ENCODE measurements around the gene SLC9A9.
"Not testable (repeated sequence)": the region's sequence is repeated elsewhere in the genome, so short reads cannot be mapped to it uniquely, and the experiment has no call there.

Gene SLC9A9

DNA sequence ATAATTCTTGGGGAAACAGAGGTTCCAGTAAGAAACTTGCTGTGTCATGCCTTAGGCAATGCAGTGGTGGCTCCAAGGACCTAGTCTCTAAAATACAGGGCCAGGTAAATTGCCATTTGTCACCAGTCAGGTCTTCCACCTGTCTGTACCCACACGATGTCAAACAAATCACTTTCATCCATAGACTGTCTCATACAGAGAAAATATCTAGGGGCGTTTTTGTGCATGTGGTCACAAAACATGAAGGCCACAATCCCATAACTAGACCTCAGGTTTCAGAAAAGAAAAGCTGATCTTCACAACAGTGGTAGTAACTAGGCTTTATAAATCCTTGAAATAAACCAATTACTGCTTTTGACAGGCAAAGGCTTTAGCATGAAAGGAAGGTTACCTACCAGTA lies 92.3 kb downstream of the SLC9A9 start:
- DNase-seq (ENCODE audit: low spot score), result no peak

- no peak for DNase-seq (ENCODE audit: low spot score)
Observed at GRCh38 chr3:143754090-143754489, 94.2 kb downstream of the SLC9A9 start.

DNA sequence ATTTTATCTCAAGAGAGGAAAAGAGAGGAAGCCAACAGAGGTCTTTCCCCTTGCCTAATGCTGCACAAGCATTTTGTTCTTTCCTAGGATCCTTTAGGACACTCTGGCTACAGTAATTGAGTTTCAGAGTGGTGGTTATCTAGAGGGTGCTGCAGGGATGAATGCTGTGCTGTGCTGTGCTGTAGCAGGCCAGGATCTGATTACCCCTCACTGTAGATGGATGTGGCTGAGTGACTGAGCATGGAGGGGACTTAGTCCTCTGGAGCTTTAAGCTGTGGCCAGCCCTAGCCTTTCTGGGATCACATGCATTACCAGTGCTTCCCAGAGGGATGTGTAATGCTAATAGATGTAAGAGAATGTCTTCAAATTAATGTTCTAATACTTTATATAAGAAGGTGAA lies 94.8 kb downstream of the SLC9A9 start:
- DNase-seq (ENCODE audit: low spot score), result no peak

DNA sequence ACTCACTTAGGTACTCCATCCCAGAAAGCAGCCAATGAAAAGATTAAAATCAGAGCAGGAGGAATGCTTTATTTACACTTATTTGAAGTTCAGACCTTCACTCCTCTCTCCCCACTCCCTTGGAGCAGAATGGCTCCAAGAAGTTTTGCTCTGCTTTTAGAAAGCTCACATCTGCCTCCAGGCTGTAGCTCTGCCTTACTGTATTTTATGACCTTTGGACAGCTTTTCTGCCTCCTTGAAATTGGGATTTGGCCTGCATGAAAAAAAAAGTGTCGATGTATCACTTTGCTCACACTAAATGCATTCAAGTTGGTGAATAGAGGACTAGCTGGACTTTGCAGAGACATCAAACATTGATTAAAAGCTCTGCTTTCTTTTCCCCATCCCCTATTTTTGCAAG lies 95.3 kb downstream of the SLC9A9 start:
- no peak for DNase-seq (ENCODE audit: low spot score)

DNA sequence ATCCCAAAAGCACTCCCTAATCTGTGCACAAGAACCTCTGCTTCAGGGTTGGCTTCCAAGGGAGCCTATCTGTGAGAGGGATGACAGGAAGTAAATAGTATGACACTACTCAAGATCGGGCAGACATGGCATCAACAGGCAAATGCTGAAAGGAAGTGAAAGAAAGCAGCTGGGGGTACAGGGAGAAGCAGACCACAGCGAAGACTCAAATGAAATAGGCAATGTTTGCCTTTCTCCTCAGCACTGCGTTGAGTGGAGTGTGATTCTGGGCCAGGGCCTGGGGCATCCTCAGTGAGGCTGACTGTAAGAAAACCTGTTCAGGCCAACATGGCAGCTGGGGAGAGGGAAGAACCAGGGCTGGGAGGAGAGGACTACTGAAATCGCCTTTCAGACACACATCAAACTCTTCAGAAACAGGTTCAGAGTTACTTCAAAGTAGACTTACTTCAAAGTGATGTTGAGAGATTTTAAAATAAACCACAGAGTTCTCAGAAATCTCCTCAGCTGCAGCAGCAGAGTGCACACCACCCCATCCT lies 96.6 kb downstream of the SLC9A9 start:
- DNase-seq (ENCODE audit: low spot score), result no peak

DNA sequence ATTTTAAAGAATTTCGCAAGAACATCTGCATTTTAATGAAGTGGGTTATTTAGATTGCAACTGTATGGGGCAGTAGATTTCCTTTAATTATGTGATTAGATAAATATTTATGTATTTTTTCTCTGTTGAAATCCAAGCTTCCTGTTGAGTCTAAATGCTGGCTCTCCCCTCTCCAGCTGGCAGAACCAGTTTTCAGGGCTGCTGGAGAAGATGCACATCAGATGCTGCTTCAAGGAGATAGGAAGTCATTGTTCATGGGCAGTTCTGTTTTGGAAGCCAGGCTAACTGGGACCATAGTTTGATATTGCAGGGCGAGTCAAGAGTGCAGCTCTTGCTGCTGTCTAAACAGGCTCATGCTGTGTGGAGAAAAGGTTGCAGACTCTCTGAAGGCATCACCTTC lies 97.4 kb downstream of the SLC9A9 start:
- no peak for DNase-seq (ENCODE audit: low spot score)

GRCh38 chr3:143749926-143750325 lies 98.3 kb downstream of the SLC9A9 start:
- DNase-seq (ENCODE audit: low spot score), result no peak

DNA sequence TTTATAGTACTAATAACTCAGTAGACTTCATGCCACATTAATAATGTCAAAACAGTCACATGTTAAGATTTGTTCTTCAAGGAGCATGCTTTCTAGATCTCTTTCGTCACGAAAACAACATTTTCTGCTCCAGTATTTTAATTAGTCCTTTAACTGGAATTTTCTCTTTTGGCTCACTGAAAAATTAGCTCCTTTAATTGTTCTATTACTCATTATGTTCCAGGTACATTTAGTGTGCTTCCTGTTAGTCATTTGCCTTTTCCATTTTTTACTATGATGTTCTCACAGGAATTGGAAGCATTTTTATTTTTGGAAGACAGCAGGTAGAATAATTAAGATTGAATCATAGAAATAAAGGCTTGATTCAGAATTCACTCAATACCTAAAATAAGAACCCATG lies 111.2 kb downstream of the SLC9A9 start:
- DNase-seq (ENCODE audit: low spot score), result no peak

GRCh38 chr3:143736205-143736997 lies 111.9 kb downstream of the SLC9A9 start:
- no peak for DNase-seq (ENCODE audit: low spot score)

DNA sequence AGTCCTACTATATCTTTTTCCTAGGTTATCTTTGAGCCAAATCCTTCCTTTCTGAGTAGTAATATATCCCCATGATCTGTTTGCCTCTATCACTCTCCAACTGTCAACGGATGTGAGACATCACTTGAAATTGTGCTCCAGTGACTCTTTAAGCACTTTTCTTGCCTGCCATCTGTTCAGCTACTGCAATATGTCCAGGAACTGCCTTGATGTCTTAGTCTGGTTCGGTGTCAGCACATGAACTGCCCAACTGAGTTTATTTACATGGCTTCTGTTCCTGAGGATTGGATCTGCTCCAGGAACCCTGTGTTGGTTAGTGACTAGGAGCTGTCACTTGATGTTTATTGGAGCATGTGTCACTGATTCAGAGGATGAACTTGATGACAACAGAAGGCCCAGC lies 116.5 kb downstream of the SLC9A9 start:
- DNase-seq (ENCODE audit: low spot score), result no peak

- DNase-seq (ENCODE audit: low spot score), result no peak
Observed at GRCh38 chr3:143731320-143731719, 116.9 kb downstream of the SLC9A9 start.

GRCh38 chr3:143727391-143727790 lies 120.9 kb downstream of the SLC9A9 start:
- DNase-seq (ENCODE audit: low spot score), result no peak

- DNase-seq (ENCODE audit: low spot score), result no peak
Observed at GRCh38 chr3:143726727-143727126, 121.5 kb downstream of the SLC9A9 start.

DNA sequence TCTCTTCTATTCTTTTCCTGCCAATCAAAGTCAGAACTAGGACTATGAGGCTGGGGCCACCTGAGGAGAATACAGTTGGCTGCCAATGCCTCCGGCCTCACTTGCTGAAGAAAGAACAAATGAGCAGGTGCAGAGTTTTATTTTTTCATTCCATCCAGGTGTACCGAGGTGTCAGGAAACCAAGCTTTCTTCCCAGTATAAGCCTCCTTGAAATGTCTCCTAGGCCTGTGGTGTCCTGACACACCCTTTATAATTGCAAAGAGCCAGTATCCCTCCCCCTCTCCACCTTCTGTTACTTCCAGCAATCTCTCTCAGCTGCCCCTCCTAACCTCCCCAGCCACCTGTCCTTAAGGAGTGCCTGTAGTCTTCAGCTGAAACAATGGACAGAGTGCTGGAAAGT lies 127.9 kb downstream of the SLC9A9 start:
- no peak for DNase-seq (ENCODE audit: low spot score)

GRCh38 chr3:143718463-143718862 lies 129.8 kb downstream of the SLC9A9 start:
- no peak for DNase-seq (ENCODE audit: low spot score)

- DNase-seq (ENCODE audit: low spot score), result no peak
Observed at GRCh38 chr3:143716731-143717130, 131.5 kb downstream of the SLC9A9 start.

- no peak for DNase-seq (ENCODE audit: low spot score)
Observed at GRCh38 chr3:143712522-143712921, 135.7 kb downstream of the SLC9A9 start.

- DNase-seq (ENCODE audit: low spot score), result no peak
Observed at GRCh38 chr3:143707848-143708247, 140.4 kb downstream of the SLC9A9 start.

DNA sequence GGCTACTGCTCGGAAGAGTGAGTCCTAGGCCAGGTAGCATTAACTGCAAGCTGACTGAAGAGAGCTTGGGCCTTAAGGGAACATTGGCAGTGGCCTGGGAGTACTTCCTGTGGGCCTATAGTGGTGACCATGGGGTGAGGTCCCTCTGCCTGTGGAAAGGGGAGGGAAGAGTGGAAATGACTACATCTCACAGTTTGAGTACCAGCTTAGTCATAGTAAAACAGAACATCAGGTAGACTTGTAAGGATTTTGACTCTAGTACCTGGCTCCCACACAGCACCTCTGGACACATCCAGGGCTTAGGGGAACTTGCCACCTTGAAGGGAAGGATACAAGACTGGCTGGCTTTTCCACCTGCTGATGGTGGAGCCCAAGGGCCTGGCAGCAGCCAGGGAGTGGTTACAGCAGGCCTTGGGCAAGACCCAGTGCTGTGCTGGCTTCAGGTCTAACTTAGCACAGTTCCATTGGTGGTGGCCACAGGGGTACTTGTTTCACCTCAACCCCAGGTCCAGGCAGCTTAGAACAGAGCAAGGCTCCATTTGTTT lies 147.8 kb downstream of the SLC9A9 start:
- no peak for DNase-seq (ENCODE audit: low spot score)

DNA sequence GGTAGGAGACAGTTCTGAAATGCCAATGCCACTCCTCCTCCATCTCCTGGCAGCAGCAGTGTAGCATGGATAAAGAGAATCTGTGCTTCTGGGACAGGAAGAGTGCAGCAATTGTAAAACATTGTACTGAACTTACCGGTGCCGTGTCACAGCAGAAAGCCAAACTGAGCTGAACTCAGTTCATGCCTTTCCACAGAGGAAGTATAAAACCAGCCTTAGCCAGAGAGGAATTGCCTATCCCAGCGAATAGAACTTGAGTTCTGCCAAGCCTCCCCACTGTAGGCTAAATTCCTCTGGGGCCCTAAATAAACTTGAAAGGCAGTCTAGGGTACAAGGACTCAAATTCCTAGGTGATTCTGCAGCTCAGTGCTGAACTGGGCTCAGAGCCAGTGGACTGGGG lies 148.8 kb downstream of the SLC9A9 start:
- DNase-seq (ENCODE audit: low spot score), result no peak

DNA sequence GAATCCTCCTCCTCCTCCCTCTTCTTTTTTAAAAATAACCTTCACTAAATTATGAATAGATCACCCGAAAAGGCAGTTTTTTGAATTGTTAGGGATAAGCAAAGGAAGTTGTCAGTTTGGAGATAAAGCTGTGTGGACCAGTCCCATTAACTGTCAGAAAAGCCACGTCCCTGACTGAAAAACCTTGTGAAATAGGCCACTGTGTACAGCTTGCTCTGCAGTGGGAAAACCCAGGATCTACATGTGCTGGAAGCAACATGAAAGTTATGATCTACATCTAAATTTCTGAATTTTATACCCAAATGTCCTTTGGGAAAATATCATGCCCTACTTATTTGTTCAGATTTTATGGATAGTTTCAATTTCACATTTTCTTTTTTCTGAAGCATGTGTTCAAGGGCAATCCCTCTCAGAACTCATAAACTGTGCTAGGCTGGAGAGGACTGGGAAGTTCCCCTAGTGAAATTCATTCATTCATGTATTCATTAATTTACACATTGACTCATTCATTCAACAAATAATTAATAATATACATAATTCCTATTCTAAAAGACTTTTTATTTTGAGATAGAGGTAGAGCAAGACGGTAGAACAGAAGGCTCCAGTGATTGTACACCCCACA lies 149.5 kb downstream of the SLC9A9 start:
- DNase-seq (ENCODE audit: low spot score), result no peak

GRCh38 chr3:143697975-143698374 lies 150.3 kb downstream of the SLC9A9 start:
- DNase-seq (ENCODE audit: low spot score), result no peak

DNA sequence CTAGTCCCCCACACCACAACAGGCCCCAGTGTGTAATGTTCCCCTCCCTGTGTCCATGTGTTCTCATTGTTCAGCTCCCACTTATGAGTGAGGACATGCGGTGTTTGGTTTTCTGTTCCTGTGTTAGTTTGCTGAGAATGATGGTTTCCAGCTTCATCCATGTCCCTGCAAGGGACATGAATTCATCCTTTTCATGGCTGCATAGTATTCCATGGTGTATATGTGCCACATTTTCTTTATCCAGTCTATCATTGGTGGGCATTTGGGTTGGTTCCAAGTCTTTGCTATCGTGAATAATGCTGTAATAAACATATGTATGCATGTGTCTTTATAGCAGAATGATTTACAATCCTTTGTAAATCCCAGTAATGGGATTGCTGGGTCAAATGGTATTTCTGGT lies 152.9 kb downstream of the SLC9A9 start:
- DNase-seq (ENCODE audit: low spot score), result not testable (repeated sequence)
